Measurements from ENCODE around the gene IL20. TPM values are rescaled to one million over a fixed set of nuclear protein-coding genes. Genes with fewer than 3 reads are reported as not detected.
A peak's percentile ranks its signal among the peaks of the same experiment; 100 is the strongest.

The IL20 gene
- total RNA-seq, 1 donor from 2014 or later, result not detected

DNA sequence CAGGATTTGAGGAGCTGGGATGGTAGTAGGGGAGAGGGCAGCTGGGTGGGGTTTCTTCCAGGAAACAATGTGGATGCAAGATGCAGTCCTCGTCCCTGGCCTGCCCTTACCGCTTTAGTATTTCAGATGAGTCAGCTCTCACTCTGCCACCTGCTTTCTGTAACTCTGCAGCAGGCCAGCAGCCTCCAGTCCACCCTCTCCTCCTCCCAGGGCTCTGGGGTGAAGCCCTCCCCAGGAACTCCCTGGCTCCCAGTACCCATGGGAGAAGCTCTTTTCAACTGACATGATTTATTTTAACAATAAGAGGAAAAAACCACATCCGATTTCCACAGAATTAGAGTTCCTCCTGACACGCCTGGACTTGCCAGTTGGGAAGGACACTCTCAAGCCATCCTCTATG is 39.0 kb upstream of the IL20 start:
- TF ChIP-seq, protein P1, sequence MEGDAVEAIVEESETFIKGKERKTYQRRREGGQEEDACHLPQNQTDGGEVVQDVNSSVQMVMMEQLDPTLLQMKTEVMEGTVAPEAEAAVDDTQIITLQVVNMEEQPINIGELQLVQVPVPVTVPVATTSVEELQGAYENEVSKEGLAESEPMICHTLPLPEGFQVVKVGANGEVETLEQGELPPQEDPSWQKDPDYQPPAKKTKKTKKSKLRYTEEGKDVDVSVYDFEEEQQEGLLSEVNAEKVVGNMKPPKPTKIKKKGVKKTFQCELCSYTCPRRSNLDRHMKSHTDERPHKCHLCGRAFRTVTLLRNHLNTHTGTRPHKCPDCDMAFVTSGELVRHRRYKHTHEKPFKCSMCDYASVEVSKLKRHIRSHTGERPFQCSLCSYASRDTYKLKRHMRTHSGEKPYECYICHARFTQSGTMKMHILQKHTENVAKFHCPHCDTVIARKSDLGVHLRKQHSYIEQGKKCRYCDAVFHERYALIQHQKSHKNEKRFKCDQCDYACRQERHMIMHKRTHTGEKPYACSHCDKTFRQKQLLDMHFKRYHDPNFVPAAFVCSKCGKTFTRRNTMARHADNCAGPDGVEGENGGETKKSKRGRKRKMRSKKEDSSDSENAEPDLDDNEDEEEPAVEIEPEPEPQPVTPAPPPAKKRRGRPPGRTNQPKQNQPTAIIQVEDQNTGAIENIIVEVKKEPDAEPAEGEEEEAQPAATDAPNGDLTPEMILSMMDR (IDR thresholded peaks at IDR 0.05), result no peak
- no peaks in the 10 kb centered on the region for H3K36me3 Mint-ChIP-seq (ENCODE audit: unreplicated experiment)
- DNase-seq (ENCODE audit: extremely low spot score, unreplicated experiment), result no peak
- peaks cover 11% of the 10 kb centered on the region for H3K4me1 Mint-ChIP-seq (ENCODE audit: unreplicated experiment)
- H3K9me3 Mint-ChIP-seq (ENCODE audit: unreplicated experiment), result no peaks in the 10 kb centered on the region
- no peak overlapping the region for H3K4me3 Mint-ChIP-seq (ENCODE audit: unreplicated experiment)
- peak overlapping the region; percentile 35 for H3K27ac Mint-ChIP-seq (ENCODE audit: unreplicated experiment)
- peaks cover 9% of the 10 kb centered on the region for H3K27me3 Mint-ChIP-seq (ENCODE audit: unreplicated experiment)

DNA sequence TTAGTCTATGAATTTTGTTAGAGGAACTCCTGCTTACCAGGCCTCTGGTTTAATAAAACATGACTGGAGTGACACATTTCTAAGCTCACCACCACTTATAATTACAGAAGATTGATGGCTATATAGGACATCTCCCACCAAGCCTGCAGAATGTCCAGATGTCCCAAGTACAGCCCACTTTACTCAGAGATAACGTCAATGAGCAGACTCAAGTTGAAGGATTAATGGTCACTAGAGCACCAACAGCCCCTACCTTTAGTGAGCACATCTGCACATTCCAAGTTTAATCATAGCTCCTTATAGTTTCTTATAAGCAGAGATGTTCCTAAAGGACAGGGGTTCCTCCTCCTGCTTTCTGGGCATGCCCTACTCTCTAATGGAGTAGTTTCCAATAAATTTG is 37.4 kb upstream of the IL20 start:
- Mint-ChIP-seq H3K36me3 (ENCODE audit: unreplicated experiment) (no peaks in the 10 kb centered on the region), H3K4me1 (ENCODE audit: unreplicated experiment) (peaks cover 11% of the 10 kb centered on the region), H3K27ac (ENCODE audit: unreplicated experiment) (no peak overlapping the region), H3K9me3 (ENCODE audit: unreplicated experiment) (no peaks in the 10 kb centered on the region), H3K27me3 (ENCODE audit: unreplicated experiment) (peaks cover 17% of the 10 kb centered on the region), H3K4me3 (ENCODE audit: unreplicated experiment) (no peak overlapping the region)
- no peak for DNase-seq (ENCODE audit: extremely low spot score, unreplicated experiment)
- TF ChIP-seq, protein P1 (IDR thresholded peaks at IDR 0.05), result no peak

DNA sequence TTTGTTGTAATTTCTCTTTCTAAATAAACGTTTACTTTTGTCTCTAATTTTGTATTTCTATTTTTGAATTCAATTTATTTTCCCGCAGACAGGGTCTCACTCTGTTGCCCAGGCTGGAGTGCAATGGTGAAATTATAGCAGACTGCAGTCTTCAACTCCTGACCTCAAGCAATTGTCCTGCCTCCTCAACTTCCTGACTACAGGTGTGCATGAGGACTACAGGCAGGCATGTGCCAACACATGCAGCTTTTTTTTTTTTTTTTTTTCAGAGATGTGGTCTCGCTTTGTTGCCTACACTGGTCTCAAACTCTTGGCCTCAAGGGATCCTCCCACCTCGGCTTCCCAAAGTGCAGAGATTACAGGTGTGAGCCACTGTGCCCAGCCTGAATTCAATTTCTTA is 36.7 kb upstream of the IL20 start:
- no peaks in the 10 kb centered on the region for H3K36me3 Mint-ChIP-seq (ENCODE audit: unreplicated experiment)
- H3K9me3 Mint-ChIP-seq (ENCODE audit: unreplicated experiment), result no peaks in the 10 kb centered on the region
- H3K27ac Mint-ChIP-seq (ENCODE audit: unreplicated experiment), result no peak overlapping the region
- H3K4me1 Mint-ChIP-seq (ENCODE audit: unreplicated experiment), result peaks cover 8% of the 10 kb centered on the region
- H3K4me3 Mint-ChIP-seq (ENCODE audit: unreplicated experiment), result no peak overlapping the region
- DNase-seq (ENCODE audit: extremely low spot score, unreplicated experiment), result no peak
- TF ChIP-seq, protein P1 (IDR thresholded peaks at IDR 0.05), result no peak
- H3K27me3 Mint-ChIP-seq (ENCODE audit: unreplicated experiment), result peaks cover 21% of the 10 kb centered on the region

DNA sequence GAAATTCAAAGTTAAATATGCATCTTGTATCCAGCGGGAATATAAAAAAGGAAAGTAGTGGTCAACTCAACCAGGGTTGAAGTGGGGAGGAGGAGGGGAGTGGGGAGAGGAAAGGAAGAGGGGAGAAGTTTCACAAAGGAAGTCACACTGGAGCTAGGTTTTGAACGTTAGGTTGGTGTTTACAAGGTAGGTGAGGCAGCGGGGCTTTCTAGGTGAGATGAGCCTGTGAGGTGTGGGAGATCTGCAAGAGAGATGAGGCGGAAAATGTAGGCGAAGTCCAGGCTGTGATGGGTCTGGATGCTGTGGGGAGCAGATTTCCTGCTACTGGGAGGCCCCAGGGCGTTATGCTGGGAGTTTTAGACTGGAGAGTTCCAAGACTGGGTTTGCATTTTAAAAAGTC is 36.1 kb upstream of the IL20 start:
- TF ChIP-seq, protein P1 (IDR thresholded peaks at IDR 0.05), result no peak
- H3K4me1 Mint-ChIP-seq (ENCODE audit: unreplicated experiment), result peaks cover 3% of the 10 kb centered on the region

DNA sequence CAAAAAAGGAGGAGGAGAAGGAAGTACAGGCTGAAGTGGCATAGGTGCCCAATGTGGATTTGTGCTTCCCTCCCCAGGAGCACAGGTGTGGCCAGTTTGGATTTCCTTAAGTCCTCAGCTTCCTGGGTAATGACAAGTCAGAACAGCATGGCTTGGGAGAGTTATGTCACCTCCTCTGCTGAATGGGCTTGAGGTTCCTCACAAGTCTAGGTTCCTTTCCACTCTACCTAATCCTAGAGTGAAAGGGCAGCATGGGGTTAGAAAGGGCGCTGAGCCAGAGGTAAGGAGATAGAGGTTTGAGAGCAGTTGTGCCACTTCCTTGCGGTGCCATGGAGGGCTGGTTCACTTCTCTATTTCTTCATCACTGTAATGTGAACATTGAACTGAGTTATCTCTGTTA is 35.5 kb upstream of the IL20 start:
- peaks cover 26% of the 10 kb centered on the region for H3K27me3 Mint-ChIP-seq (ENCODE audit: unreplicated experiment)
- H3K36me3 Mint-ChIP-seq (ENCODE audit: unreplicated experiment), result no peaks in the 10 kb centered on the region
- H3K9me3 Mint-ChIP-seq (ENCODE audit: unreplicated experiment), result no peaks in the 10 kb centered on the region
- DNase-seq (ENCODE audit: extremely low spot score, unreplicated experiment), result no peak
- H3K27ac Mint-ChIP-seq (ENCODE audit: unreplicated experiment), result no peak overlapping the region
- H3K4me1 Mint-ChIP-seq (ENCODE audit: unreplicated experiment), result no peaks in the 10 kb centered on the region
- TF ChIP-seq, protein P1 (IDR thresholded peaks at IDR 0.05), result no peak
- no peak overlapping the region for H3K4me3 Mint-ChIP-seq (ENCODE audit: unreplicated experiment)

More for the DNA sequence above, 36.1 kb upstream of the IL20 start:
- no peak overlapping the region for H3K27ac Mint-ChIP-seq (ENCODE audit: unreplicated experiment)
- H3K36me3 Mint-ChIP-seq (ENCODE audit: unreplicated experiment), result no peaks in the 10 kb centered on the region
- H3K4me3 Mint-ChIP-seq (ENCODE audit: unreplicated experiment), result no peak overlapping the region
- H3K9me3 Mint-ChIP-seq (ENCODE audit: unreplicated experiment), result no peaks in the 10 kb centered on the region
- peaks cover 23% of the 10 kb centered on the region for H3K27me3 Mint-ChIP-seq (ENCODE audit: unreplicated experiment)
- no peak for DNase-seq (ENCODE audit: extremely low spot score, unreplicated experiment)
